ENCODE results near the gene RAPGEF5. TPM values are rescaled to one million over a fixed set of nuclear protein-coding genes. Genes with fewer than 3 reads are reported as not detected.

Gene RAPGEF5
- total RNA-seq, 2 donors from 2014 or later: 0.10 to 0.85 TPM

DNA sequence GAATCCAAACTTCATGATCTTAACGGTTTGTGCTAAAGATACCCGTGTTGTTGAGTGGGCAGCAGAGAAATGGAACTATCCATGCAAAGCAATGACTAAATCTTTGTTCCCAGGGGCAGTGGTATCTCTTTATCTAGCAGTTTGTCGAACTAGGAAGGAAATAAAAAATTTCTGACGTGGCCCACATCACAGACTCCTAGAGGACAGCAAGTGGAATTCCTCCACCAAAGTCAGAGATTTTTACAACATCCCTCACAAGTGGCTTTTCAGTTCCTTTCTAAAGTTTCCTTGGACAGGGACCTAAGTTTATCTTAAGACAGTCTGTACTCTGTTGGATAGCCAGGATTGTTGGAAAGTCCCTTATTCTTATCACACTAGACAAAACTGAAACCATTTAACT lies 136.0 kb downstream of the RAPGEF5 start:
- no peaks in the 10 kb centered on the region for H3K36me3 Mint-ChIP-seq (ENCODE audit: low read depth)
- H3K9me3 ChIP-seq (ENCODE audit: control insufficient read depth, low read length, poor library complexity, severe bottlenecking): no peaks in the 10 kb centered on the region
- DNase-seq: no peak
- no peak overlapping the region for H3K27ac Mint-ChIP-seq
- H3K4me3 Mint-ChIP-seq: no peak overlapping the region
- peaks cover 11% of the 10 kb centered on the region for H3K27me3 Mint-ChIP-seq
- no peaks in the 10 kb centered on the region for H3K4me1 Mint-ChIP-seq
- no peak for ATAC-seq

DNA sequence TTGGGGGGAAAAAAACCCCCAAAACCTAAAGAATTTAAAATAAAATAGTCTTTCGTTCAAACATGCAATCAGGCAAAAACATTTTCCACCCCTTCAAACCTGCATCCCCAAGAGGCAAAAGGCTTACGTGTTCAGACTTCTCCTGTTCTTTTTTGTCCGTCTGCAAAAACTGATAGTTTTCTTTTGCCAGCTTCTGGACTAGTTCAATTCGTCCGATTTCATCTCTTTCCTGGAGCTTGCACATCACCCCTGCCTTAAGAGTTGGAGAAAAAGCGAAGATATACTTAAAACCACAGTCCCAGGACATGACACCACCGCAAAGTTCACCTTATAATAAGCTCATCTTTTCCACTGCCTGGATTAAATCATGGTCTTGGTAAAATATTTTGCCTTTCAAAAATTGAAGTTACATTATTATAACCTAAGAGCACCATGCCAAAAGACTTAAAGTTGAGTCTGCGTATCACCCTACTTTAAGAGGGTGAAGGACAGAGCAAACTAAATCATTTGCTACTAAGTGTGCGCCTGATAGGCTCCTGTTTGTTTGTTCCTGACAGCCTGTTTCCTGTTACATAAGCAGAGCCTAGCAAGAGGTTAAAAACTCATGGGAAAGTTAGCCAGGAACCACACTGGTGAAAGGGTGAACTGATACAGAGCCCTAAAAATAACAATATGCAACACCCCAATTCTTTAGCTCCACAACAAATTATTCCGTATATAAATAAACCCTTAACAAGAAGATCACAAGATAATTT lies 137.0 kb downstream of the RAPGEF5 start:
- DNase-seq: no peak
- no peak overlapping the region for H3K4me3 Mint-ChIP-seq
- no peaks in the 10 kb centered on the region for H3K4me1 Mint-ChIP-seq
- no peaks in the 10 kb centered on the region for H3K9me3 ChIP-seq (ENCODE audit: control insufficient read depth, low read length, poor library complexity, severe bottlenecking)
- no peak overlapping the region for H3K27ac Mint-ChIP-seq
- no peaks in the 10 kb centered on the region for H3K36me3 Mint-ChIP-seq (ENCODE audit: low read depth)
- peaks cover 17% of the 10 kb centered on the region for H3K27me3 Mint-ChIP-seq
- no peak for ATAC-seq

DNA sequence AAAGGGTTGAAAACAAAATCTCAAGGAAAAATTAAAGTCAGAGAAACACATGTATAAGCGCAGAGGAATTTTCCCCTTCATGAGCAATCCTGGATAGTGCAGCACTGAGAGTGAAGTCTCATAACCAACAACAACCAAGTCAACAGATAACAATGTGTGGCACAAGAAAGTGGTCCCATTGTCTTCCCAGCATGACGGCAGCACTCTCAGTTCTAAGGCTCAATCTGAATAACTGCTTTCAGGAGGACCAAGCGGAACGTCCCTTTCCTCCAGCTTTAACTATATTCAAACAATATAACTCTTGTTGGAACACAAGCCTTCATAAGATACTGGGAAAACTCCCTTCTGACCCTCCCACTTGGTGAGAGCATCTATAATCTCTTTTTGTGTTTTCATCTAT lies 137.9 kb downstream of the RAPGEF5 start:
- no peaks in the 10 kb centered on the region for H3K4me1 Mint-ChIP-seq

DNA sequence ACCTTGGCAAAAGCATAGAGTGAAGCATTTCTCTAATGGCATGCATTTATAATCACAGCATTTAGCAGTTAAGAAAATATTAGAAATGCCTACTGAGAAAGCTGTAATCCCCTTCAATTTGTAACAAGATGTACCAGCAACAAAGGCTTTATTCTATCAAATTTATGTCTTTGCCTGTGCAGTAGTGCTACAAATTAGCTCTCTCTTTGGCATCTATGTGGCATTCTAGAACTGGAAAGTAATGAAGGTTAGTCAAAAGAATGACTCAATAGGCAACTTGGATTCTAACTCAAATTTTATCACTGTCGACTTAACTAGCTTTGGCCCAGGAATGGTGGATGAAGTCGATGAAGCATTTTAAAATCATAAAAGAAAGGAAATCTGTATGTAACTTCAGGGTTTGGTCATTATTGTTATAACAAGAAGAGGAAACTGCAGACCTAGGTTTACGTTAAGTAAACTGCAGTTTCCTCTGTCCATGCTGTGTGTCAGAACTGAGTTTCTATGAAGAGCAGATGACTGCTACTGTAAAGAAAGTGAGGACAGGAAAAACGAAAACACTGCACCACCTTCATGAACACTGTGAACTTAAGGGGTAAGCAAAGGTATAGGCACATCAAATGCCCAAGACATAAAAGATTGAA lies 140.0 kb downstream of the RAPGEF5 start:
- no peaks in the 10 kb centered on the region for H3K9me3 ChIP-seq (ENCODE audit: control insufficient read depth, low read length, poor library complexity, severe bottlenecking)
- no peaks in the 10 kb centered on the region for H3K4me1 Mint-ChIP-seq
- no peak overlapping the region for H3K27ac Mint-ChIP-seq
- H3K36me3 Mint-ChIP-seq (ENCODE audit: low read depth): no peaks in the 10 kb centered on the region
- no peak overlapping the region for H3K4me3 Mint-ChIP-seq
- DNase-seq (no peak), ATAC-seq (no peak)
- H3K27me3 Mint-ChIP-seq: peaks cover 29% of the 10 kb centered on the region

More for the DNA sequence above, 137.9 kb downstream of the RAPGEF5 start:
- no peaks in the 10 kb centered on the region for H3K9me3 ChIP-seq (ENCODE audit: control insufficient read depth, low read length, poor library complexity, severe bottlenecking)
- DNase-seq (no peak), ATAC-seq (no peak)
- no peak overlapping the region for H3K4me3 Mint-ChIP-seq
- H3K36me3 Mint-ChIP-seq (ENCODE audit: low read depth): no peaks in the 10 kb centered on the region
- peaks cover 21% of the 10 kb centered on the region for H3K27me3 Mint-ChIP-seq
- no peak overlapping the region for H3K27ac Mint-ChIP-seq

DNA sequence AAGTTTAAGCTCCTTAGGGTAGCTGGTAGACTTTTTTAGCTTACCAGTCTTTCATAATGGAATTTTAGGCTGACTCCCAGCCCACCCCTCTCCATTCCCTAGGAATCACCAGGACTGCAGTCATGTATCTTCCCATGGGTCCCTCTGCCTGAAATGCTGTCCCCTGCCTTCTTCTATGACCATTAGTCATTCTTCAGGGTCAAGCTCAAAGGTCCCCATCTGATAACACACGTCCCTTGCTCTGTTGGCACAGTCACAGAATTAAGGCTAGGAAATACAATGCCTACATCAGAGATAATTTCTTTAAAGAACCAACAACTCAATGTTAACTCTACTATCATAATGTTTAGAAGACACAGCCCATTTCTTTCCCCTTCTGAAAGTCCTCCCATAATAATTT lies 140.6 kb downstream of the RAPGEF5 start:
- no peaks in the 10 kb centered on the region for H3K4me1 Mint-ChIP-seq
- no peak overlapping the region for H3K27ac Mint-ChIP-seq
- H3K9me3 ChIP-seq (ENCODE audit: control insufficient read depth, low read length, poor library complexity, severe bottlenecking): no peaks in the 10 kb centered on the region
- H3K4me3 Mint-ChIP-seq: no peak overlapping the region
- ATAC-seq (no peak), DNase-seq (no peak)
- no peaks in the 10 kb centered on the region for H3K36me3 Mint-ChIP-seq (ENCODE audit: low read depth)
- peaks cover 36% of the 10 kb centered on the region for H3K27me3 Mint-ChIP-seq

DNA sequence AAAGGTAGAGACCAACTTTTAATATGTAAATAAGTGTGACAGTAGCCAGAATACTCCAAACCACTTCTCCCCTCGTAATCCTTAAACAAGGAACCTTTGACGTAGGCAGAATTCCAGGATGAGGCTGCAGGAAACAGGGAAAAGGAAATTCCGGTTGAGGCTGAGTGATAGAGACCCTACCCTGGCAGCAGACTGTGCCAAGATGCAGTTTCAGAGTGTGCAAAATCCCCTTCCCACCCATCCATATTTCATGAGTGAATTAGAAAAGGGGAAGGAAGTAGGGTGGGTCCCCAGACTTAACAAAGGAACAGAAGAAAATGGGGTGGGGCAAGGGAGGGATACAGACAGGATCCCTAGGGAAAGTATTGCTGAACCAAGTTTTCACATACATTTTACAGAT lies 143.0 kb downstream of the RAPGEF5 start:
- H3K27me3 Mint-ChIP-seq: peaks cover 38% of the 10 kb centered on the region
- ATAC-seq (no peak), DNase-seq (no peak)
- H3K4me1 Mint-ChIP-seq: no peaks in the 10 kb centered on the region
- no peak overlapping the region for H3K27ac Mint-ChIP-seq
- no peaks in the 10 kb centered on the region for H3K9me3 ChIP-seq (ENCODE audit: control insufficient read depth, low read length, poor library complexity, severe bottlenecking)
- no peak overlapping the region for H3K4me3 Mint-ChIP-seq
- no peaks in the 10 kb centered on the region for H3K36me3 Mint-ChIP-seq (ENCODE audit: low read depth)

DNA sequence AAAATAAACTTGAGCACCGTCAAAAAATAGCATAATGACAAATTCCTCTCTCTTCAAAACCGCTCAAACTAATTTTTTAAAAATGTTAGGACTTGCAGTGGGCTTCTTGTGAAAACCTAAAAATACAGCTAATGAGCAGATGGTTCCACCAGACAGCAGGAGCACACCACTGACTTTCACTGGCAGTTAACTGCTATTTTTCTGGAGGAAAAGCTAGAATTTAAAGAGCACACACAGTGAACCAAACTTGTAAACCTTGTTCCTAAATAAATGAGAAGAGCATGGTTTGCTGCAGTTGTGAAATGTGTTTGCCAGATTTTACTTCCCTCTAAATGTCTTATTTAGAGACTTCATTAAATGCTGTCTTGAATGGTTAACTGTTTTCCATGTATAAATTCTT lies 143.9 kb downstream of the RAPGEF5 start:
- no peaks in the 10 kb centered on the region for H3K4me1 Mint-ChIP-seq
- no peaks in the 10 kb centered on the region for H3K36me3 Mint-ChIP-seq (ENCODE audit: low read depth)
- peaks cover 46% of the 10 kb centered on the region for H3K27me3 Mint-ChIP-seq
- H3K4me3 Mint-ChIP-seq: no peak overlapping the region
- no peak for DNase-seq
- no peak overlapping the region for H3K27ac Mint-ChIP-seq
- H3K9me3 ChIP-seq (ENCODE audit: control insufficient read depth, low read length, poor library complexity, severe bottlenecking): no peaks in the 10 kb centered on the region
- no peak for ATAC-seq

DNA sequence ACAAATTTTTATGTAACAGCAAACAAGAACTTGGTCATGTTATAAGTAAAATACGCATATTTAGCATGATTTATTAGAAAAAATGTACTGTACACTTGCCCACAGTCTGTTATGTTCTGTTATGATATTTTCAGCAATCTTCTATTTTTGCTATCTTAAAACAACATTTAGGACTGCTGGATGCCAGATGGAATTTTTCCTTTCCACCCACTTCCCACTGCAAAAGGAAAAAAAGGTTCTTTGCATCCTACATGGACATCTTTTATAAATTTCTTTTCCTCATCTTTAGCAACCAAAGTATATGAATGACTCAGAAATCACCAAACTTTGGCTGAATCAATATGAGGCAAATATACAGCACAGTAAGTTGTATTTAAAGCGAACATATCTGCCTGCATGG lies 146.0 kb downstream of the RAPGEF5 start:
- no peak overlapping the region for H3K27ac Mint-ChIP-seq
- no peaks in the 10 kb centered on the region for H3K4me1 Mint-ChIP-seq
- no peaks in the 10 kb centered on the region for H3K36me3 Mint-ChIP-seq (ENCODE audit: low read depth)
- no peaks in the 10 kb centered on the region for H3K9me3 ChIP-seq (ENCODE audit: control insufficient read depth, low read length, poor library complexity, severe bottlenecking)
- no peak for DNase-seq
- no peak for ATAC-seq
- no peak overlapping the region for H3K4me3 Mint-ChIP-seq
- H3K27me3 Mint-ChIP-seq: peaks cover 35% of the 10 kb centered on the region

DNA sequence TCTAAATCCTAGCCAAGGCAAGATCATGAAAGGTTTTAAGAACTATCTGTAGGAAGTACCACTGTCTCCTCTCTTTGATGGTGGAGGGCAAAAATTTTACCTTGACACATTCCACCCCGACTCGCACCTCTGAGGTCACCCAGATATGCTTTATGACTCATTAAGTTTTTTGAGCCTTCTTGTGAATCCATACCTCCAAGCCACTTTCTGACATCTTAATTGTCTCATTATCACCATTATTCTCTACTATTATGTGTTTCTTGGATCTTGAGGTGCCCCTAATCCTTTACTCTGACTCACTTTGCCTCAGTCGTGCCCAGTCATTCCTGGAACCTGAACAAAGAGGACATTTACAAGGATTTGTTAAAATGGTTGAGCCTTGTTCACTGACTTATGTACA lies 146.6 kb downstream of the RAPGEF5 start:
- DNase-seq (no peak), ATAC-seq (no peak)
- no peaks in the 10 kb centered on the region for H3K9me3 ChIP-seq (ENCODE audit: control insufficient read depth, low read length, poor library complexity, severe bottlenecking)
- no peaks in the 10 kb centered on the region for H3K4me1 Mint-ChIP-seq
- H3K27ac Mint-ChIP-seq: no peak overlapping the region
- peaks cover 34% of the 10 kb centered on the region for H3K27me3 Mint-ChIP-seq
- no peak overlapping the region for H3K4me3 Mint-ChIP-seq
- no peaks in the 10 kb centered on the region for H3K36me3 Mint-ChIP-seq (ENCODE audit: low read depth)

DNA sequence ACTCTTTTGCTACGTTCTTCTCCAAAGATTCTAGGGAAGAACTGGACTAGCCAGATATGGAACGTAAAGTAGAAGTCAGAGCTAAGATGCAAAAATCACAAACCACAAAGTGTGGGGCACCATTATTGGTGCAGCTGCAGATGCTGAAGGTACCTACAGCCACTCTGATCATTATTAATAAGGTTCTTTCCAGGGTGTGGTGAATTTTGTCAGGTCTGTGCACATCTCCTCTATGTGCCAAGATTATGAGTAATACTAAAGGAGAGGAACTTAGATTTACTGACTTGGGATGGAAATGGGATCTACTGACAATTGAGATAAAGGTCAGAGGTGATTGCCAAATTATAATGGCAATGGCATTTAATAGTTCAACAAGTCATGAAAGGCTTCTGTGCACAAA lies 148.2 kb downstream of the RAPGEF5 start:
- H3K9me3 ChIP-seq (ENCODE audit: control insufficient read depth, low read length, poor library complexity, severe bottlenecking): no peaks in the 10 kb centered on the region
- Mint-ChIP-seq H3K4me3 (no peak overlapping the region), H3K4me1 (no peaks in the 10 kb centered on the region), H3K27me3 (peaks cover 31% of the 10 kb centered on the region), H3K27ac (no peak overlapping the region), H3K36me3 (ENCODE audit: low read depth) (no peaks in the 10 kb centered on the region)
- DNase-seq (no peak), ATAC-seq (no peak)

DNA sequence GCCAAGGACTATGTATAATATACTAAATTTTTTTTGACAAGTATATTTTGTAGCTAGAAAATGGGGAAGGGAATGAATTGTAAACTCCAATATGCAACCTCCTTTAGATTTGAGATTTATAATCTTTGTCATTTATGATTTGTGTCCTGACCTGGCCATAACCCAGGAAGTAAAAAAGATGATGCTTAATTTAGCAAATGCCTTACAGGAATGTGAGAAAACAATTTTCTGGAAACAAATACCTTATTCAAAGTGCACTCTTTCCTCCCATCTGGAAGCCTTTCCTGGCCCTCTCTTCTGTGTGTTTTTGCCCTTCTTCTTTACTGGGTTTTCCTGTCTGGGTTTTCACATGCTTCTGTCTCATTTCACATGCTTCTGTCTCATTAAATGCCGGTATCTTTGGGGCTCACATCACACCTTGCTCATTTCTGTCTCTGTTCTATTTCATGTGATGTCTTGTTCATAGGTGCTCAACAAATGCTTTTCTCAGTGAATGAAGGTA lies 149.2 kb downstream of the RAPGEF5 start:
- Mint-ChIP-seq H3K36me3 (ENCODE audit: low read depth) (no peaks in the 10 kb centered on the region), H3K4me1 (no peaks in the 10 kb centered on the region), H3K27me3 (peaks cover 31% of the 10 kb centered on the region), H3K27ac (no peak overlapping the region), H3K4me3 (no peak overlapping the region)
- ATAC-seq (no peak), DNase-seq (no peak)
- no peaks in the 10 kb centered on the region for H3K9me3 ChIP-seq (ENCODE audit: control insufficient read depth, low read length, poor library complexity, severe bottlenecking)

DNA sequence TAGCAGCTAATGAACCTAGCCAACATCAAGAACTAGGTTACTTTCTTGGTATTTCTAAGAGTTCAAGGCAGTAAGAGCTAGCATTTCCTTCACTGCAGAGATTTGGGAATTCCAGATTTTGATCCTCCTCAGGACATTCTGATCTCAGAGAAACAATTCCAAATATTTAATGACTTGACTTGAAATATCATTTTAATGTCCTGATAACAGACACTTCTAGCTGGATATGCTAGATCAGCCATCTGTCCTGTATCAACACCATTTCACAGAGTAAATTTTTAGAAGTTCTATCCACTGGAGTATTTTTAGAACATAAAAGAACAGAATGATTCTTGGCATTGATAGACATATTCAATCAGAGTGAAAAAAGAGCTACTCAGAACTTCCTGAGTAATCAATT lies 151.3 kb downstream of the RAPGEF5 start:
- no peaks in the 10 kb centered on the region for H3K9me3 ChIP-seq (ENCODE audit: control insufficient read depth, low read length, poor library complexity, severe bottlenecking)
- H3K4me3 Mint-ChIP-seq: no peak overlapping the region
- ATAC-seq (no peak), DNase-seq (no peak)
- H3K27me3 Mint-ChIP-seq: peaks cover 14% of the 10 kb centered on the region
- H3K27ac Mint-ChIP-seq: no peak overlapping the region
- H3K36me3 Mint-ChIP-seq (ENCODE audit: low read depth): no peaks in the 10 kb centered on the region
- H3K4me1 Mint-ChIP-seq: no peaks in the 10 kb centered on the region

DNA sequence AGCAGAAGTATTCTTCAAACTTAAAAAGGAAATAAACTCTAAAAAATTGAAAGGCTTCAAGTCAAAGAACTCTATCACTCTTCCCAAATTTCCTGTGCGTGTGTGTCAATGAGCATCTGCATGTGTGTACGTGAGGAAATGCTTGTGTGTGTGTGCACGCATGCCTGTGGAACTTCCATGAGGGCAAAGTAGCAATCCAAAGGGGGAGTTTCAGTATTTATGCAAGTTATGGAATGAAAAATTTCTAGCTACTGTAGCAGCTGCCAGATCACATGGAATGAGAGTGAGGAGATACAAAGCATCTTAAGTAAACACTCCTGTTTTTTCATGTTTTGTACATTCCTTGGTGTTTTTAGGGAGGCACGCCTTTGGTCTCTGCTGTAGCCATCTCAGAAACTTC lies 152.6 kb downstream of the RAPGEF5 start:
- Mint-ChIP-seq H3K4me1 (no peaks in the 10 kb centered on the region), H3K4me3 (no peak overlapping the region), H3K27me3 (peaks cover 14% of the 10 kb centered on the region), H3K27ac (no peak overlapping the region), H3K36me3 (ENCODE audit: low read depth) (no peaks in the 10 kb centered on the region)
- ATAC-seq (no peak), DNase-seq (no peak)
- no peaks in the 10 kb centered on the region for H3K9me3 ChIP-seq (ENCODE audit: control insufficient read depth, low read length, poor library complexity, severe bottlenecking)

DNA sequence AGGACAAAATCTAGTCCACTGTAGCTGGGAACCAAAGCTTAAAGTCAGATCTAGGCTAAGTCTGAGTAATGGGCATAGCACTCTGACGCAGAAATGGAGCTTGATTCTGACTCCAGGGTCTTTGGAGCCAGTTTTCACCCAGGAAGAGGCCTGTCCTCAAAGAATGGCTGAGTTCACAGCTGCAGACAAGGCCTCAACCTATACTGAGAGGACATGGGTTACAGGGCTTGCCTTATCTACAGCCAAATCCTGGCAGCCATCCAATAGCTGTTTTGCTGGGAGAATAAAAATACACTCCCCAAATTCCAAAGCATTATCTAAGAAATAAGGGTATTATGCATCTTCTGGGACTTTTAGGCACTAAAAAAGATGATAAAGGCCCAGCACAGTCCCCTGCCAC lies 154.8 kb downstream of the RAPGEF5 start:
- DNase-seq: no peak
- no peak overlapping the region for H3K27ac Mint-ChIP-seq
- H3K4me1 Mint-ChIP-seq: no peaks in the 10 kb centered on the region
- no peak for ATAC-seq
- H3K9me3 ChIP-seq (ENCODE audit: control insufficient read depth, low read length, poor library complexity, severe bottlenecking): no peaks in the 10 kb centered on the region
- H3K36me3 Mint-ChIP-seq (ENCODE audit: low read depth): no peaks in the 10 kb centered on the region
- no peak overlapping the region for H3K4me3 Mint-ChIP-seq
- peaks cover 17% of the 10 kb centered on the region for H3K27me3 Mint-ChIP-seq

Measured in T-helper 17 cell (primary cell).